Loucy (cell line): ENCODE results near the gene MYO3A.

Experiments used
- H2AFZ ChIP-seq: fragments of 200-600 bp; sonication (generic); 2 replicates; pipeline ENCODE4 v1.6.0; 2016; ENCODE audit warnings: antibody characterized with exemption, mild to moderate bottlenecking, low read length, moderate library complexity
- H3F3A ChIP-seq: fragments of 200-600 bp; 2 replicates; pipeline ENCODE4 v1.6.0; 2016; ENCODE audit warnings: antibody characterized with exemption, low read depth, mild to moderate bottlenecking
- H3K27me3 ChIP-seq: fragments of 200-600 bp; sonication (generic); 2 replicates; pipeline ENCODE4 v1.6.1; 2014; ENCODE audit warnings: low read length, mild to moderate bottlenecking; ENCODE audit not compliant: insufficient read depth, poor library complexity, severe bottlenecking
- H3K36me3 ChIP-seq: fragments of 200-600 bp; sonication (generic); 2 replicates; pipeline ENCODE4 v1.6.1; 2016; ENCODE audit warnings: low read length; ENCODE audit not compliant: insufficient read depth
- H3K4me1 ChIP-seq: fragments of 200-600 bp; sonication (generic); 2 replicates; pipeline ENCODE4 v1.5.1; 2014; ENCODE audit warnings: low read length, mild to moderate bottlenecking; ENCODE audit not compliant: insufficient read depth, poor library complexity, severe bottlenecking
- H3K4me2 ChIP-seq: fragments of 200-600 bp; sonication (generic); 2 replicates; pipeline ENCODE4 v1.6.0; 2014; ENCODE audit warnings: antibody characterized with exemption, low read length, low read depth, mild to moderate bottlenecking; ENCODE audit not compliant: poor library complexity, severe bottlenecking
- H3K4me3 ChIP-seq: fragments of 200-600 bp; sonication (generic); 2 replicates; pipeline ENCODE4 v1.5.1; 2014; ENCODE audit warnings: low read length, mild to moderate bottlenecking, mixed read lengths; ENCODE audit not compliant: poor library complexity, severe bottlenecking
- H3K79me2 ChIP-seq: fragments of 200-600 bp; sonication (generic); 2 replicates; pipeline ENCODE4 v1.6.1; 2014; ENCODE audit warnings: low read length; ENCODE audit not compliant: insufficient read depth
- H3K9ac ChIP-seq: fragments of 200-600 bp; sonication (generic); 2 replicates; pipeline ENCODE4 v1.6.0; 2014; ENCODE audit warnings: mild to moderate bottlenecking, low read depth, low read length, moderate library complexity; ENCODE audit not compliant: poor library complexity, severe bottlenecking
- H3K9me2 ChIP-seq: fragments of 200-600 bp; sonication (generic); replicated peaks from 2 replicates; pipeline ENCODE4 v1.6.1; 2016; ENCODE audit warnings: low read depth, low read length, mixed read lengths
- H3K9me3 ChIP-seq: fragments of 200-600 bp; sonication (generic); 2 replicates; pipeline ENCODE4 v1.6.1; 2014; ENCODE audit warnings: mild to moderate bottlenecking, antibody characterized with exemption, low read length, low read depth; ENCODE audit not compliant: insufficient read depth
- H4K20me1 ChIP-seq: fragments of 200-600 bp; sonication (generic); 2 replicates; pipeline ENCODE4 v1.6.0; 2014; ENCODE audit warnings: antibody characterized with exemption, low read length, mild to moderate bottlenecking; ENCODE audit not compliant: insufficient read depth, poor library complexity, severe bottlenecking
- CTCF ChIP-seq: fragments of 200-600 bp; sonication (generic); conservative IDR thresholded peaks from 2 replicates; pipeline ENCODE4 v1.5.1; 2014; ENCODE audit warnings: mild to moderate bottlenecking, antibody characterized with exemption, low read length
- EZH2phosphoT487 ChIP-seq: fragments of 200-600 bp; IDR thresholded peaks from 2 replicates; pipeline ENCODE4 v1.6.1; 2018; ENCODE audit warnings: antibody characterized with exemption, mild to moderate bottlenecking, moderate library complexity, borderline replicate concordance

The MYO3A gene

GRCh38 chr10:26199841-26200240, 265.8 kb downstream of the MYO3A start:
- TF ChIP-seq CTCF (no peak), EZH2phosphoT487 (no peak)

GRCh38 chr10:26205223-26205622, 271.2 kb downstream of the MYO3A start:
- H3K4me1 ChIP-seq, result no peaks in the 10 kb centered on the region
- H3K9ac ChIP-seq, result no peak overlapping the region
- H3K79me2 ChIP-seq, result no peaks in the 10 kb centered on the region
- no peak overlapping the region for H3K4me2 ChIP-seq
- no peaks in the 10 kb centered on the region for H3K27me3 ChIP-seq
- H2AFZ ChIP-seq, result no peak overlapping the region
- H3K4me3 ChIP-seq, result no peak overlapping the region
- no peaks in the 10 kb centered on the region for H3K36me3 ChIP-seq
- no peaks in the 10 kb centered on the region for H3K9me3 ChIP-seq
- TF ChIP-seq EZH2phosphoT487, result no peak
- TF ChIP-seq CTCF, result no peak
- no peaks in the 10 kb centered on the region for H4K20me1 ChIP-seq
- H3F3A ChIP-seq, result no peaks in the 10 kb centered on the region
- H3K9me2 ChIP-seq, result no peaks in the 10 kb centered on the region

More at GRCh38 chr10:26199841-26200240, 265.8 kb downstream of the MYO3A start:
- Histone ChIP-seq H3K79me2 (no peaks in the 10 kb centered on the region), H3F3A (no peaks in the 10 kb centered on the region), H2AFZ (no peak overlapping the region), H3K27me3 (no peaks in the 10 kb centered on the region), H3K4me3 (no peak overlapping the region), H4K20me1 (no peaks in the 10 kb centered on the region), H3K9me3 (no peaks in the 10 kb centered on the region), H3K4me2 (no peak overlapping the region), H3K9me2 (no peaks in the 10 kb centered on the region), H3K36me3 (no peaks in the 10 kb centered on the region), H3K9ac (no peak overlapping the region), H3K4me1 (no peaks in the 10 kb centered on the region)

GRCh38 chr10:26211781-26212444, 277.9 kb downstream of the MYO3A start:
- no peaks in the 10 kb centered on the region for H3K36me3 ChIP-seq
- H4K20me1 ChIP-seq, result no peaks in the 10 kb centered on the region
- no peak overlapping the region for H3K4me2 ChIP-seq
- no peak for TF ChIP-seq EZH2phosphoT487
- TF ChIP-seq CTCF, result no peak
- peaks cover 18% of the 10 kb centered on the region for H3K4me1 ChIP-seq
- no peaks in the 10 kb centered on the region for H3K79me2 ChIP-seq
- H3K9me3 ChIP-seq, result no peaks in the 10 kb centered on the region
- H2AFZ ChIP-seq, result no peak overlapping the region
- no peak overlapping the region for H3K9ac ChIP-seq
- no peaks in the 10 kb centered on the region for H3K9me2 ChIP-seq
- no peaks in the 10 kb centered on the region for H3F3A ChIP-seq
- no peaks in the 10 kb centered on the region for H3K27me3 ChIP-seq
- H3K4me3 ChIP-seq, result no peak overlapping the region
